Muscle of back (tissue), 11 donors: ENCODE data around the gene NISCH. TPM values are rescaled to one million over a fixed set of nuclear protein-coding genes. Genes with fewer than 3 reads are reported as not detected.

Experiments
- DNase-seq, 3 donors: peaks; one replicate each; pipeline versions ENCODE4 v3.0.0 to v3.0.0-alpha.2; 2013
- polyA plus RNA-seq, 10 donors: library from polyadenylated mRNA; unstranded; fragments of 120-200 nt; gene quantifications; one replicate each; pipeline ENCODE4 v1.2.1, GENCODE V29; 2013; ENCODE audit not compliant: insufficient read length in 10 of 10

Gene NISCH
- polyA plus RNA-seq, 10 donors = 54.2 to 96.6 (median 64.4) TPM

DNA sequence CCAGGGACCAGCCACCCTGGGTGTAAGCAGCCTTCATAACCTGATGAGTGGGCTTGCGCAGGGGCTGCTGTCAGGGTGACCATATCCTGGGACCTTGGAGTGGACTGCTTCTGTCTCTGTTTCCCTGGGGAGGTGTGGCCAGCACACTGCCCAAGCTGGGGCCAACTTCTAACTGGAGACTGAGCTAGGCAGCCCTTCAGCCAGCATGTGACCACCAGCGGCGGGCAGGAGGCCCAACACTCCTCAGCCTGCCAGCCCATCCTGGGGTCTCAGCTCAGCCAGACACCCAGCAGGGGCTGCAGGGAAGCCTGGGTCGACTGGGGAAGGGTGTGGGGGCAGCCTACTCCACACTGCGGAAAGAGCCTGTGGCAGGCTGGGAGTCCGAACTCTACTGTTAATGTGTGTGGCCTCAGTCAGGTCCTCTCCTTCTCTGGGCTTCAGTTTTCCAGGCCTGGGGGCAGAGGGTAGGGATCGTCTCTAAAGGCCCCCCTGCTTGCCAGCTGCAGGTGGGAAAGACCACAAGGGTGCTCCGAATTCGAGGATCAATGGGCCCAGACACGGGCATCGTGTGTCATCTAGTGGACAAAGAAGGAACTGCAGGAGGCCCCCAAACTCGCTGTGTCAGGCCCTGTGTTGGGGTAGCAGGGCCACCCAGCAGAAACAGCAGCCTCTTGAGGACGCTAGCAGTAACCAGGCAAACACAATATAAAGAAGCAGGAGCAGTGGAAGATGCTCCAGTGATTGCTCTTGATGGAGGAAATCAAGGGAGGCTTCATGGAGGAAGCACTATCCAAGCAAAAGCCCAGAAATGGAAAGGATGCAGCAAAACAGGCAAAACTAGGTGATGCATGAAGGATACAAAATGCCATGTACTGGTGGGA, 8.5 kb upstream of the NISCH start:
- DNase-seq = peak; percentile 38 to 78 (median 63)

DNA sequence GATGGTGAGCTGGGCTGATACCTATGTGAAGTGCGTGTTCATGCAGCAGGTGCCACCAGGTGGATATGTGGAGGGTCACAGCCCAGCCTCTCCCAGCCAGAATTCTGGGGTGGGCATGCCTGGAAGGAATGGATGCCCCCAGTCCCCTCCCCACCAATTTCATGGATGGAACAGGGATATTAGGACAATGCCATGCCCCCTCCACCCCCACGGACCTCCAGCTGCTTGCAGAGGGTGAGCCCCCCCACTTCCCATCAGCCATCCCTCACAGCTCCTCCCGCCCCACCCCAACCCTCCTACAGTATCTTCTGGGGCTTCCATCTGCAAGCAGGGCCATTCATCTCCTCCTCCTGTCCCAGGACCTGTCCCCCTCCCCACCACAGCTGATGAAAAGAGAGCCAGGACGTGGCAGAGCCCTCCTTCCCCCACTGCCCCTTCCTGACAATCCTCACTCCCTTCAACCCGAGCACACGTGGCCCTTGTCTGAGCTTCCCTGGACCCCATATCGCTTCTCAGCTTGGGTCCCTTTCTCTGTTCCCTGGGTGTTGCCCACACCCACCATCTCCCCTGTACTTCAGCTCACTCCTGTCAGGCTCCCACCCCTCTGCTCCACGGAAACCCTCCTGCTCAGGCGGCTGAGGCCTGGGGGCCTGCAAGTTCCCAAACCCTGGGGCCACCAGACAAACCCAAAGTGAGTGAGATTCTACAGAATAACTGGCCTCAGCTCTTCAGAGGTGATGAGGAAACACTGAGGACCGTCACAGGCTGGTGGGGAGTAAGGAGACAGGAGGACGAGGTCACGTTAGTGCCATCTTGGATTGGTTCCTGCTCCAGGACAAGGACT, 7.7 kb upstream of the NISCH start:
- no peak for DNase-seq

DNA sequence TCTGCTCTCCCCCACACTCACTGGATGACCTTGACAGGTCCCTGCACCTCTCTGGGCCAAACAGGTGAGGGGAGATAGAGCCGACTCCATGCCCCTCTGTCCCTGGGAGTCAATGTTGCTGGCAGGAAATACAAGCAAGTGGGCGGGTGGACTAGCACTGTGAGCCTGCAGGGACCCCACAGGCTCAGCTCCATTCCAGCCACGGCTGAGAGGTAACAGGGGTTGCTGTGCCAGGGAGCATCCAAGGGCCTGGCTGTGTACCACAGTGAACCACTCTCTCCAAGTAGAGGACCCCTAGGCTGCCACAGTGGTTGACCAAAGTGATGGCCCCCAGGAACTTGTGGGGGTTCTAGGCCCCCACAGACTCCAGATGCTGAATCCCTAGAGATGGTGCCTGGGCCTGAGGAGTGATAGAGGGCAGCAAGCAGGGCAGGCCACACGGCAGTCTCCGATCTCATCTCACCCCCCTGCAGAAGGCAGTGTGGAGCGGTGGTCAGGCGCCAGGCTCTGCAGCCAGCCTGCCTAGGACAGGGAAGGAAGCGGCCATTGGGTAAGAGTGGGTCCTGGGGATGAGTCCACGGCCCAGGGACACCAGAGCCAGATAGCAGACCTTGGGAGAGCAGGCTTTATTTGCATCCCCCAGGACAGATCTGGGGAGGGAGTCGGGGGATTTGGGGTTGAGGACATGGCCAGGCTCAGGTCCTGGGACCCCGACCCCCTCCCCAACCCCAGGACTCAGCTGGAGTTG, 4.7 kb upstream of the NISCH start:
- no peak for DNase-seq

DNA sequence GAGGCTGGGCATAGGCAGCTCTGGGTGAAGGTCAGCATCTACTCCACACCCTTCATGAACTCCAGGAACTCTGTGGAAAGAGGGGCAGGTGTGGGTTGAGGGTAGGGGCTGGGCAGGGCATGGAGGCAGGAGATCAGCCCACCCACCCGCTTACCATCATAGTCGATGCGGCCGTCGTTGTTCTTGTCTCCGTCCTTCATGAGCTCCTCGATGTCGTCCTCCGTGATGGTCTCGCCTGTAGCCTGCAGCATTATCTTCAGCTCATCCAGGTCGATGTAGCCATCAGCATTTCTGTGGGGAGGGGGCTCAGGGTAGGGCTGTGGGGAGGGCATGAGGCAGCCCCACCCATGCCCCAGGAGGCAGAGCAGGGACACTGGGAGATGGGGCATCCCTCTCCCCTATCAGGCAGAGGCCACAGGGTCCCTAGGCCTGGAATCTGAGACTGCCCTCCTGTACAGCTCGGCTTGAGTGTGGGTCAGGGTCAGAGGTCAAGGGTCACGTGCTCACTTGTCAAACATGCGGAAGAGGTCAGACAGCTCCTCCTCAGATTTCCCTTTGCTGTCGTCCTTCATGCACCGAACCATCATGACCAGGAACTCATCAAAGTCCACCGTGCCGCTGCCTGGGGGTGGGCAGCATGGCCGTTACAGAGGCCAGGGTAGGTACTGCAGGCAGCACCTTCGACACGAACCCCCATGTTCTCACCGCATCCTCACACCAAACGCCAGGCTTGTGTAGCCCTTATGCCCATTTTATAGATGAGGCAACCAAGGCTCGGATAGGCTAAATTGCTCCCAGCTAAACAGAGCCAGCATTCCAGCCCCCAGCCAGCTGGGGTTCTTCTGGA, 3.9 kb upstream of the NISCH start:
- DNase-seq = no peak

DNA sequence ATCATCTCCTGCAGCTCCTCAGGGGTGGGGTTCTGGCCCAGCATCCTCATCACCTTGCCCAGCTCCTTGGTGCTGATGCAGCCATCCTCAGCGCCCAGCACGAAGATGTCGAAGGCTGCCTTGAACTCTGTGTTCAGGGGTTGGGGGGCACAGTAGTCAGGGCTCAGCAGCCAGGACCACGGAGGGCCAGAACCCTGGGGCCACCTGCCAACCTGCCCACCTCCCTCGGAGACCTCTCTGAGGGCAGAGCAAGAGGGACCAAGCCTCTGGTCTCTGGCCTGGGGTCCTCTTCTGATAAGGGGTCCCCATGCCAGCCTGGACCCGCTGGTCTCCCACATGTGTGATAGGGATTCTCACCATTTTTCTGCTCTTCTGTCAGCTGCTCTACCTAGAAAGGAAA, 3.3 kb upstream of the NISCH start:
- DNase-seq = no peak

DNA sequence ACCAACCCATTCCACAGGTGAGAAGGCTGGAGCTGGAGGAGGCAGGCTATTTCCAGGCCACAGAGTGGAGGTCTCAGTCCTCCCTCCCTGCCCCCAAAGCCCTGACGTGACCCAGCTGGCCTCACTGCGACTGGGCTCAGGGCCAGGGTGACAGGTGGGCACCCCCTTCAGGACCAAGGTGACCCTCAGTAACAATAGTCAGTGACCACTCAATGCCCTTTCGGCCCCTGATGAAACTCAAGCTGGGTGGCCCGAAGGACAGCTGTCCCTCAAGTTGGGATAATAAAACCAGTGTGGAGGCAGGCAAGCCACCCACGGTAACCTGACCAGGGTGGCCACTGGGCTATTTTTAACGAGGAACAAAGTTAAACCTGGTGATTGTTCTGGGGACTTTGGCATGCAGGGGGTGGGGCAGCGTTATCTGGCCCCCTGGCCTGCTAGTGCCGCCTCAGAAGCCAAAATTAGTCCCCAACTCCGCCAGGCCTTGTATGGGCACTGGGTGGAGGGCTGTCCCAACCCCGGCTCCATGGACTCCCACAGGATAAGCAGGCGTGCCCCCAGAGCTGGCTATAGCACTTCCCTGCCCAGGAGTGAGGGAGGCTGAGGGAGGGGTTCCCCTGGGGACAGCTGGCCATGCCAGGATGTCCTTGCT, 2.7 kb upstream of the NISCH start:
- no peak for DNase-seq

DNA sequence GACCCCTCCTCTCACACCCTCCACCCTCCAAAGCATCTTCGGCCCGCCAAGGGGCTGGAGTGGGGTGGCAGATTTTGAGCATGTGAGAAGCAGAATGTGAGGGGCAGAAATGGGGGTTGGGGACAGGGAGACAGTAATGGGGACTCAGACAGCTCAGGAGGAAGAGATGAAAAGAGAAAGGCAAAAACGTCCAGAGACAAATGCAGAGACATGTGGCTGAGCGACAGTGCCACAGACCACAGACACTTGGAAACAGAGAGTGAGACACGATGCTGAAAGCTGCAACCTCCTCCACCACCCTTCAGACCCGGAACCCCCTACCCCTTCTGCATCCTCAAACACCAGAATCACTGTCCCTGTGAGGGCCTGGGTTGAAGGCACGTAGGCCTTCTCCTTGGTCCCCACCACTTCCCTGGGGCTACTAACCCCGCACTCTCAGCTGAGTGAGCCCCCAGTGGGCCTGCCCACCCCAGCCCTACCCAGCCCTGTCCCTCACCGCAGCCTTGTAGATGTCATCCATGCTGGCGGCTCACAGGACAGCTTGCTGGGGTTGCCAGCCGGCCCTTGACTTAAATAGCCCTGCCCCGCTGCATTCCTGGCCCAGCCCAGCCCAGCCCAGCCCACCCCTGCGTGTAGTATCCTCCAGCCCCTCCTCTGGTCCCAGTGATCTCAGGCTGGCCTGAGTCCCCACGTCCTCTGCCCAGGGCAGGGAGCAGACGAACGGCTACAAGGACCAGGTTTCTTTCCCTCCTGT, 1.7 kb upstream of the NISCH start, which contains the start of gene TNNC1:
Gene TNNC1 (minus strand): TSS at position 546 of the 754 bp plus-strand sequence. CDS start 26 bp downstream, at position 520.
- no peak for DNase-seq

DNA sequence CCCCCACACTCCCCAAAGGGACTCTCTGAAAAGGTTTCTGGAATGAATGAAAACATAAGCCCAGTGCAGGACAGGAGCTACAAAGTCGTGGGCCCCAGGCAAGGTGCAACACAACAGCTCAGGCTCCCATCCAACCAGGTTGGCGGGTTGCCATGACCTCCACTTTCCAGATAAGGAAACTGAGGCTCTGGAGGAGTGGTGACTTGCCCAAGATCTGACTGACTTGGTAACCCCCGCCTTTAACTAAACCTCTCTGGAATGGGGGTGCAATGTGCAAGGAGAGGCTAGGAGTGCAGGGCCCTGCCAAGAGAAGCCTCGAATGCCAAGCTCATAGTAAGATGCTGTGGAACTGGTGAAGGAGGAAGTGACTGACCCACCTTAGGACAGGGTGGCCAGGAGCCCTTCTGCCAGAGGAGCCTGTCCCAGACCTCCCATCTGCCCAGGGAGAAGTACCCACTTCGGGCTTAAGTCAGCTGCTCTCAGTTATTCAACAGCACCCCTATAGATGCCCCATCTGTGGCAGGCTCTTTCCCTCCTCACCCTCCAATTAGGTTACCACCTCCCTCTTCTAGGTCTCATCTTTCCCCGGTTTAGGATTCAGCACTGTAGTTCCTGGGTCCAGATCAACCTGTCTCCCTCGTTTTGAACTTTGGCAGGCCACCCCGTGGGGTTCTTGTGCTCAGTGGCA, 1.0 kb upstream of the NISCH start:
- no peak for DNase-seq

DNA sequence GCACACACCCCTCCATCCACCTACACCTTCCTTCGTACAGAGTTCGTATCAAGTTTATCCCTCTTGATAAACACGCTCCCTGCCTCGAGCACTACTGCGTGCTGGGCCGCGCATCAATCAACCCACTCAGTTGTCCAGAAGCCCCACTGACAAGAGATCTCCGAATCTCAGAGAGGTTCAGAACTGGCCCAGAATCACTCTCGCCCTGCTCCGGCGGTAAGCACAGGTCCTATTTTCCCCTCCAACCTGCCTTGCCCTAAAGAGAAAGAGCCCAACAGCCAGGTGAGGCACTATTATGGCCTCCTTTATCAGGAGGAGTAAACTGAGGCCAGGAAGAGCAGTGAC, 494 bp upstream of the NISCH start:
- DNase-seq = no peak

DNA sequence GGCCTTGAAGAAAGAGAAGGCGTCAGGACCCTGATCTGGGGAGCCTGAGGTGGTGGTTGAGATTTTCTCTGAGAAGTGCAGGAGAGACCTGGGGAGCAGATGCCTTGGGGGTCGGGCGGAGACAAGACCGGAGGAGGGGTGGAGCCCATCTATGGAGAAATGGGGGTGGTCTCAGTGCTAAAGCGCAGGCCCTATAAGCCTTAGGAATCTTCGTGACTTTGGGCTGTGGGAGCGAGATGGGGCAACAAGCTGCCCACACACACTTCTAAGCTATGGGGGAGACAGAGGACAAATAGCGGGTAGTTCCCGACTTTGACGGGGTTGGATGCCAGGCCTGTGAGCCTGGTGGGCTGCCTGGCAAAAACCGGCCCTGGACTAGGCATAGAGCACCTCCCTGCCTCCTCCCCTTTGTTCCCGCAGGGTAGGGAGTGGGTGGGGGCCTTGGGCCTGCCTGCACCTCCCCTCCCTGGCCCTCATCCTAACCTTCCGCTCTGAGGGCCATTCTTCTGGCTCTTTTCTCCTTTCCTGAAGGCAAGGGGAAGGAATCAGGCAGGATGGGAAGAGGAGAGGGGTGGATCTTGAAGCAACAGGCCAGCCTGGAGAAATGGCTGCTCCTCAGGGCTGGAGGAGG, 880 bp downstream of the NISCH start:
- peak in 2 of 3 donors; percentile 77 to 92 for DNase-seq

DNA sequence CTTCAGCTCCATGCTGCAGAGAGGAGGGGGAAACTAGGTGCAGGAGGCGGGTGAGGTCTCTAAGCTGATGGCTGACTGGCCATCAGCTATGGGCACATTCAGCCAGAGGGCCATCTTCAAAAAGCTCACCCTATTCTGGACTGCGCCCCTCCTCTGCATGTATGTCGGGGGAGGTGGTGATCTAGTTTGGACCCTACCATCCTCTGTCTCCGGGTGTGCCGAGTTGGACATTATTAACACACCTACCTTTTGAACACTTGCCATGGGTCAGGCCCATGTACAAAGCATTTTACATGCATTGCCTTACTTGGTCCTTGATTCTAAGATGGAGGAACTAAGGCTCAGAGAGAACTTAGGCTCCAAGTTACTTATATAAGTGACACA, 1.4 kb downstream of the NISCH start:
- DNase-seq = no peak

DNA sequence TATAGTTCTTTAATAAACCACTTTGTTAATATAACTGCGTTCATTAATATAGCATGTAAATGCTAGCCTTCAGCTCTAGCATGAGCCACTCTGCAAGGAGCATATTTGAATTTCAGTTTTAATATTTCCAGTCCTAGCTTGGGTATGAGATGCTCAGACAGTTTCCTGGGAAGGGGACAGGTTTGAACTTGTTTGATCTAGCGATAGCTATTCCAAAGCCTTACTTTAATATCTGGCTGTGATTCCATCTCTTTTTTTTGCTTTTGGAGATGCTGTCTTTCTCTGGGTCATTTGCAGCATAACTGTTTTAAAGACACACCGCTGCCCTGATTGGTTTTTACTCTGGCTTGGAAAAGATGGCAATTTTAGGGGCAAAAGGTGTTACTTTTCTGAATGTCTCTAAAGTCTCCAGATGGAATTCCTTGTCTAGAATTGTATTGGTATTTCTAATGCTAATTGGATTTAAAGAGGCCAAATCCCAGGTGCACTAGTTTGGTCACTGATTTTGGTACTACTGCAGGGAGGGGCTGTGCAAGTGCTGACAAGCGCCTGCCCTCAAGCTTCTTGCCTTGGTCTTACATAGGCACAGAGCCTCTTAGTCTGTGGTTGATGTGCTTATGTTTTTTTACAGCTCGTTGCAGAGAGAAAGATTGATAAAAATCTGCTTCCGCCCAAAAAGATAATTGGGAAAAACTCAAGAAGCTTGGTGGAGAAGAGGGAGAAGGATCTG, 2.8 kb downstream of the NISCH start:
- DNase-seq = no peak

DNA sequence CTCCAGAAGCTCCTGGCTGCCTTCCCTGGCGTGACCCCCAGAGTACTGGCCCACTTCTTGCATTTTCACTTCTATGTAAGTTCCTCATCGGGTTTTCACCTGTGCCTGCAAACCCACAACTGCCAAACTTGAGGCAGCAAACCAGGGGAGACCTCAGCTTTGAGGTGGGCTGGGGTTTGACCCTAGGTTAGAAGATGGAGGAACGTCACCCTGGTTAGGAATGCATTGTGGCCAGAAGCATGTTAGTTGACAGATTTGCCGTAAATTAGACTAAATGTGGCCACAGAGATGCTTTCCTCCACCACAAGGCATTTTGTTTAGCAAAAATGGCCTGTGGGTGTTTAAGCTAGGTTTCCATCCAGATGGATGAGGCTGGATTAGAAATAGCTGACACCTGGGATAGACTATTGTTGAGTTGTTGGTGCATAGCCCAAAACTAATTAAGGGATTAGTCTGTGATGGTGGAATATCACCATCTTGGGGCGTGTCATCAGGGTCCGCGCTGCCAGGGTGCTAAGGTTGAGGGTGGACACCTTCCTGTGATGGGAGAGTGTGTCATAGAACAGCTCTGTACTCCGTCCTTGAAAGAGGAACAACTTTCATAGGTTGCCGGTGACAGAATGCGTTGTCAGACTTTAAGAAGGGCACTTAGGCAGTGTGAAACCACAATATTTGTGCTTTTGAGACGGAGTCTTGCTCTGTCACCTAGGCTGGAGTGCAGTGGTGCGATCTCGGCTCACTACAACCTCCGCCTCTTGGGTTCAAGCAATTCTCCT, 3.6 kb downstream of the NISCH start:
- DNase-seq = no peak

DNA sequence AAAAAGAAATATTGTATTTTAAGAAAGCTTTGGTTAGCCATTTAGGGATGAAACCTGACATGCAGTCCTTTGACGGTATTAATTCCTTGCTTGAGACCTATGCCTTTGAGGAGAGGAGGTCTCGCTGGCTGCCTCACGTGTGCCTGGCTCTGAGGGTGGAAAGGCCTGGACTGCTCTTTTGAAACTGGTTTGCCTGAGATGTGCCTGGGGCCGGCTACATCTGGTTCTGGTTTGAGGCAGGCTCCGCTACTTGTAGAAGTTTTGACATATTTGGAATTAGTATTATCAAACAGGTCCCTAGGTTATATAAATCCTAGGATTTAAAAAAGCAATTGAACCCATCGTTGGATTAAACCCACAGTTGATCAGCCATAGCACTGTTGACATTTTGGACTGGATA, 6.5 kb downstream of the NISCH start:
- DNase-seq = no peak

DNA sequence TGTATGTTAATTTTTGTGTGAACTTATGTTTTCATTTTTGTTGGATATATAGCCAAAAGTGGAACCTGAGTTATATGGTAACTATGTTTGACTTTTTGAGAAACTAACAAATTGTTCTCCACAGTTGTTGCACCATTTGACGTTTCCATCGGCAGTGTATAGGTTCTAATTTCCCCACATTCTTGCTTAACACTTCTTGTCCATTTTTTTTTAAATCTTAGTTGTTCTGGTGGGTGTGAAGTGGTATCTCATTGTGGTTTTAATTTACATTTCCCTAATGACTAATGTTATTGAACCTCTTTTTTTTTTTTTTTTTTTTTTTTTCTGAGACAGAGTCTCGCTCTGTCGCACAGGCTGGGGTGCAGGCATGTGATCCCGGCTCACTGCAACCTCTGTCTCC, 8.0 kb downstream of the NISCH start:
- DNase-seq = no peak

DNA sequence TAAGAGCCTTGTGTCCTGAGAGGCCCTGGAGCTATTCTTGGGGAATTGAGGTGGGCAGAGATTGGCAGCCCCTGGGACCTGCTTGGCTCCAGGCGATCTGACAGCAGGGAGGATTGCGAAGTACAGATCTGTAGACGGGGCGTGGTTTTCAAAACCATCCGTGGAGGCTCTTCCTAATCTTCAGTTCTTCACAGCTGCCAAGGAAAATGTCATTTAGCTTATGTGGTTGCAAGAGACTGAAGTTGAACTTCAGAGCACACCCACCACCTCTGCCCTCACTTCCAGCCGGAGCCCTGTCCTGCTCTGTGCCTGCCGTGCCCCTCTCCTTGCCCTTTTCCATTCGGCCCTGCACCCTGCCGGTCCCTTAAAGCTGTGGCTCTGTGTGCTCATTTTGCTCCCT, 12.9 kb downstream of the NISCH start:
- DNase-seq = no peak

DNA sequence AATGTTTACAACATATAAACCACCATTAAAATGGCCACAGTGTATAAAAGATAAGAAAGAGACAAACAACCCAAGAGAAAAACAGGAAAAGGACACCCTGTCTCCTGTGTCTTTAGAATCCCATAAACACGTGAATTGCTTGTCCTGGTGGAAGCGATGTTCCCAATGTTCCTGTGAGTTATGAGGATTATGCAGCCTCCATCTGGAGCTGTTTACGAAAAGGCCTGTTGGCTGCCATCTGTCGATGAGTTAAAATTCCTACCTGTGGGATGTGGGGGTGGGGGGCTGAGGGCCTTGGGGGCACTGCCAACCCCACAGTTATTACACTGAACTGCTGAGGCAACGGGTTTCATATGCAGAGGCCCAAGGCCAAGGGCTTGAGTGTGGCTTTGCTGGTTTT, 13.6 kb downstream of the NISCH start:
- no peak for DNase-seq
